ENCODE measurements around the gene EIF1. TPM values are rescaled to one million over a fixed set of nuclear protein-coding genes. Genes with fewer than 3 reads are reported as not detected.

Gene EIF1
- total RNA-seq, 4 donors from 2014 or later: 563 to 1,496 (median 636) TPM

- no peak for TF ChIP-seq CTCF (IDR thresholded peaks at IDR 0.05; ENCODE audit: low read depth)
Observed at GRCh38 chr17:41686281-41686680, 2.4 kb upstream of the EIF1 start.

GRCh38 chr17:41687828-41688640 is 651 bp upstream of the EIF1 start:
- TF ChIP-seq CTCF (IDR thresholded peaks at IDR 0.05; ENCODE audit: low read depth): no peak

- TF ChIP-seq CTCF (IDR thresholded peaks at IDR 0.05; ENCODE audit: low read depth): no peak
Observed at GRCh38 chr17:41689497-41690299, 1.0 kb downstream of the EIF1 start.

- no peak for TF ChIP-seq CTCF (IDR thresholded peaks at IDR 0.05; ENCODE audit: low read depth)
Observed at GRCh38 chr17:41690497-41690896, 1.8 kb downstream of the EIF1 start.

- no peak for TF ChIP-seq CTCF (IDR thresholded peaks at IDR 0.05; ENCODE audit: low read depth)
Observed at GRCh38 chr17:41691031-41691777, 2.5 kb downstream of the EIF1 start.

GRCh38 chr17:41692722-41693521 is 4.2 kb downstream of the EIF1 start:
- no peak for TF ChIP-seq CTCF (IDR thresholded peaks at IDR 0.05; ENCODE audit: low read depth)

Data from subcutaneous adipose tissue (tissue), 4 donors.